Measurements from ENCODE around the gene NEB. TPM values are rescaled to one million over a fixed set of nuclear protein-coding genes. Genes with fewer than 3 reads are reported as not detected.
A peak's percentile ranks its signal among the peaks of the same experiment; 100 is the strongest.

NEB gene
- total and polyA plus RNA-seq, 2 of the 13 experiments (the other 11 are each of a cell fraction or from before 2014, with no cell fraction given): 0.21 to 0.24 TPM

DNA sequence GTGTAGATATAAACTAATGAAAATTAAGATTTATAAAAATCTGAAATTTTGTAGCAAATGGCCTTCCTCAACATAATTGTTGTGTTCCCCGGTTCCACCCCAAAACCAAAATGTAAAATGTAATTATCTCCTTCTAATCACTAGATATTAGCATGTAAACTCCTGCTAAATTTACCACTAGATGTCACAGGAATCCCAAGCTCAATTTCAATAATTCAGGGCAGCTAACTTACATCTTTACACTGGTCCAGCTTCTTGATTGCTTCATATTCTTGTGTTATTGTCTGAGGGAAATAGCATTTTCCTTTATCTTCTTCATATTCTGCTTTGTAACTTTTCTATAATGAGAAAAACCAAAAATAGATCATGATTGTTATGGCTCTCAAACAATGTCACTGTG lies 42.6 kb downstream of the NEB start:
- Histone ChIP-seq H3K4me1 (ENCODE audit: insufficient read depth, low read length) (no peaks in the 10 kb centered on the region), H2AFZ (ENCODE audit: low read length) (no peak overlapping the region), H3K79me2 (ENCODE audit: insufficient read depth, low read length) (no peaks in the 10 kb centered on the region), H3K9me3 (ENCODE audit: low read length) (no peaks in the 10 kb centered on the region), H3K4me2 (ENCODE audit: low read depth, low read length) (no peak overlapping the region), H3K36me3 (replicated peaks in 1 of 2; ENCODE audit: control insufficient read depth in 1 of 2, insufficient read depth in 2 of 2, low read length in 2 of 2) (no peaks in the 10 kb centered on the region), H3K4me3 (replicated peaks in 1 of 3; ENCODE audit: insufficient read depth in 1 of 3, low read depth in 2 of 3, low read length in 3 of 3) (no peak overlapping the region), H3K9ac (ENCODE audit: insufficient read depth, low read depth, low read length) (no peak overlapping the region), H4K20me1 (ENCODE audit: insufficient read depth, low read length) (no peaks in the 10 kb centered on the region), H3K27me3 (ENCODE audit: control insufficient read depth in 1 of 2, insufficient read depth in 2 of 2, low read length in 2 of 2) (0 out of 5 replicates have a peak, but pooled peaks cover 0 to 14% of the 10 kb centered on the region in 2 experiments), H3K27ac (ENCODE audit: extremely low read length, insufficient read depth, low read length) (no peak overlapping the region)
- FAIRE-seq (no peak), ATAC-seq (no peak), DNase-seq (ENCODE audit: low spot score) (no peak)
- CTCF ChIA-PET (ENCODE audit: low intra/inter-chr PET ratio, low total read pairs): no interaction called here
- intact Hi-C loops (cut with micrococcal nuclease; ENCODE audit: unreplicated experiment): no loop called here
- in situ Hi-C loops (cut with HindIII; ENCODE audit: extremely low pct_ligation_motif_present, low pct_unique_long_range_greater_than_20kb): no loop called here
- TF ChIP-seq SMARCC2 (IDR thresholded peaks at IDR 0.05) (no peak), ZNF431 (CRISPR knock-in tag; IDR thresholded peaks at IDR 0.05; ENCODE audit: borderline replicate concordance, low read depth) (no peak), STAG1 (CRISPR knock-in tag; IDR thresholded peaks at IDR 0.05) (peak; percentile 43)
- BruUV-seq (replicated peaks): no TSS peak
- POLR2A ChIA-PET: no interaction called here
- 31% methylated on average over 1 of the region's 1 CpG for WGBS (ENCODE audit: low lambda C conversion rate)

DNA sequence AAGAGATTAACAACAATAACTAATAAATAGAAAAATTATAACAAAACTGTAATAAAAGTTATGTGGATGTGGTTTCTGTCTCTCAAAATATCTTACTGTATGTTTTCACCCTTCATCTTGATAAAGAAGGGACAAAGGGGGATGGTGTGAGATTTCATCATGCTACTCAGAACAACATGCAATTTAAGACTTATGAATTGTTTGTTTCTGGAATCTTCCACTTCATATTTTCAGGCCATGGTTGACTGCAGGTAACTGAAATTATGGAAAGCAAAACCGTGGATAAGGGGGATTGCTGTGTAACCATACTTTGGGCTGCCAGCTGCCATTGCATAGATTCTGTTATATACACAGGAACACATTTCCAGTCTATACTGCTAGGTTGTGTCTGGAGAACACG lies 45.6 kb downstream of the NEB start:
- ATAC-seq (no peak), FAIRE-seq (no peak), DNase-seq (ENCODE audit: low spot score) (no peak)
- intact Hi-C loops (cut with micrococcal nuclease; ENCODE audit: unreplicated experiment) (loop anchor here (5.0 kb wide), 1 partner anchor 461 kb away; no protein-coding TSS in a partner anchor), in situ Hi-C loops (cut with HindIII; ENCODE audit: extremely low pct_ligation_motif_present, low pct_unique_long_range_greater_than_20kb) (no loop called here)
- no peak overlapping the region for H3K4me3 ChIP-seq (replicated peaks in 1 of 3; ENCODE audit: insufficient read depth in 1 of 3, low read depth in 2 of 3, low read length in 3 of 3)
- H3K79me2 ChIP-seq (ENCODE audit: insufficient read depth, low read length): no peaks in the 10 kb centered on the region
- no peak overlapping the region for H3K9ac ChIP-seq (ENCODE audit: insufficient read depth, low read depth, low read length)
- no peaks in the 10 kb centered on the region for H3K9me3 ChIP-seq (ENCODE audit: low read length)
- CTCF ChIA-PET (ENCODE audit: low intra/inter-chr PET ratio, low total read pairs): no interaction called here
- BruUV-seq (replicated peaks): no TSS peak
- no peaks in the 10 kb centered on the region for H3K4me1 ChIP-seq (ENCODE audit: insufficient read depth, low read length)
- TF ChIP-seq ZNF256 (CRISPR knock-in tag; conservative IDR thresholded peaks at IDR 0.05) (no peak), NCOA1 (CRISPR knock-in tag; IDR thresholded peaks at IDR 0.05) (no peak)
- H3K27ac ChIP-seq (ENCODE audit: extremely low read length, insufficient read depth, low read length): no peak overlapping the region
- no peak overlapping the region for H2AFZ ChIP-seq (ENCODE audit: low read length)
- H4K20me1 ChIP-seq (ENCODE audit: insufficient read depth, low read length): no peaks in the 10 kb centered on the region
- no peaks in the 10 kb centered on the region for H3K36me3 ChIP-seq (replicated peaks in 1 of 2; ENCODE audit: control insufficient read depth in 1 of 2, insufficient read depth in 2 of 2, low read length in 2 of 2)
- 2% methylated on average over 2 of the region's 2 CpGs for WGBS (ENCODE audit: low lambda C conversion rate)
- POLR2A ChIA-PET: no interaction called here
- no peak overlapping the region for H3K4me2 ChIP-seq (ENCODE audit: low read depth, low read length)
- 0 out of 5 replicates have a peak, but pooled peaks cover 0 to 10% of the 10 kb centered on the region in 2 experiments for H3K27me3 ChIP-seq (ENCODE audit: control insufficient read depth in 1 of 2, insufficient read depth in 2 of 2, low read length in 2 of 2)
